ENCODE data around the gene SPTLC3. TPM values are rescaled to one million over a fixed set of nuclear protein-coding genes. Genes with fewer than 3 reads are reported as not detected.

Gene SPTLC3
- total and polyA plus RNA-seq, 2 of the 13 experiments (the other 11 are each of a cell fraction or from before 2014, with no cell fraction given): 20.5 to 95.6 TPM

DNA sequence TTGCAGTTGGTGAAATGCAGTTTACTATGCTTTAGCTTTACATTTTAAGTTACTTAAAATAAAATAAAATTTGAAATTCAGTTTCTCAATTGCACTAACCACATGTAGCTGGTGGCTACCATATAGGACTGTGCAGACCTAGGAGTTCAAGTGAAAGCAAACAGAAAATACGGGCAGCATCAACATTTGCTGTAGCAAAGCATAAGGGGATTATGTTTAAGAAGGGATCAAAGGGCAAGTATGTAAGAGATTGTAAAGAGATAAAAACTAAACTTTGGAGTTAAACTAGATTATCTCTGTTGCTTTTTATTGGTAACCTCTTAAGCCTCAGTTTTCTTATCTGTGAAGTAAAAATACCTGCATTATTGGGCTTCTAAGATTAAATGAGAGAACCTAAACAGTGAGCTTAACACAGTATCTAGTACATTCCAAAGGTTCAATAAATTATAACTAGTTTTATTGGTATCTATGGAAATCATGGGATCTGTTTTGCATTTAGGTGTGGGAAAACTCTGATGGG, 81.2 kb downstream of the SPTLC3 start (continued):
- no peak for TF ChIP-seq JARID2 (CRISPR knock-in tag; IDR thresholded peaks at IDR 0.05; ENCODE audit: insufficient replicate concordance)
- TF ChIP-seq, protein P1, sequence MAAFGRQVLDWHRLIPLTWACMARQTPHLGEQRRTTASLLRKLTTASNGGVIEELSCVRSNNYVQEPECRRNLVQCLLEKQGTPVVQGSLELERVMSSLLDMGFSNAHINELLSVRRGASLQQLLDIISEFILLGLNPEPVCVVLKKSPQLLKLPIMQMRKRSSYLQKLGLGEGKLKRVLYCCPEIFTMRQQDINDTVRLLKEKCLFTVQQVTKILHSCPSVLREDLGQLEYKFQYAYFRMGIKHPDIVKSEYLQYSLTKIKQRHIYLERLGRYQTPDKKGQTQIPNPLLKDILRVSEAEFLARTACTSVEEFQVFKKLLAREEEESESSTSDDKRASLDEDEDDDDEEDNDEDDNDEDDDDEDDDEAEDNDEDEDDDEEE (CRISPR knock-in tag; IDR thresholded peaks at IDR 0.05): no peak
- TF ChIP-seq, protein P2, sequence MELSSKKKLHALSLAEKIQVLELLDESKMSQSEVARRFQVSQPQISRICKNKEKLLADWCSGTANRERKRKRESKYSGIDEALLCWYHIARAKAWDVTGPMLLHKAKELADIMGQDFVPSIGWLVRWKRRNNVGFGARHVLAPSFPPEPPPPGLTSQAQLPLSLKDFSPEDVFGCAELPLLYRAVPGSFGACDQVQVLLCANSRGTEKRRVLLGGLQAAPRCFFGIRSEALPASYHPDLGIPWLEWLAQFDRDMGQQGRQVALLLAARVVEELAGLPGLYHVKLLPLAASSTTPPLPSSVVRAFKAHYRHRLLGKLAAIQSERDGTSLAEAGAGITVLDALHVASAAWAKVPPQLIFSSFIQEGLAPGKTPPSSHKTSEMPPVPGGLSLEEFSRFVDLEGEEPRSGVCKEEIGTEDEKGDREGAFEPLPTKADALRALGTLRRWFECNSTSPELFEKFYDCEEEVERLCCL (CRISPR knock-in tag; IDR thresholded peaks at IDR 0.05; ENCODE audit: borderline replicate concordance): no peak
- TF ChIP-seq, protein P3, sequence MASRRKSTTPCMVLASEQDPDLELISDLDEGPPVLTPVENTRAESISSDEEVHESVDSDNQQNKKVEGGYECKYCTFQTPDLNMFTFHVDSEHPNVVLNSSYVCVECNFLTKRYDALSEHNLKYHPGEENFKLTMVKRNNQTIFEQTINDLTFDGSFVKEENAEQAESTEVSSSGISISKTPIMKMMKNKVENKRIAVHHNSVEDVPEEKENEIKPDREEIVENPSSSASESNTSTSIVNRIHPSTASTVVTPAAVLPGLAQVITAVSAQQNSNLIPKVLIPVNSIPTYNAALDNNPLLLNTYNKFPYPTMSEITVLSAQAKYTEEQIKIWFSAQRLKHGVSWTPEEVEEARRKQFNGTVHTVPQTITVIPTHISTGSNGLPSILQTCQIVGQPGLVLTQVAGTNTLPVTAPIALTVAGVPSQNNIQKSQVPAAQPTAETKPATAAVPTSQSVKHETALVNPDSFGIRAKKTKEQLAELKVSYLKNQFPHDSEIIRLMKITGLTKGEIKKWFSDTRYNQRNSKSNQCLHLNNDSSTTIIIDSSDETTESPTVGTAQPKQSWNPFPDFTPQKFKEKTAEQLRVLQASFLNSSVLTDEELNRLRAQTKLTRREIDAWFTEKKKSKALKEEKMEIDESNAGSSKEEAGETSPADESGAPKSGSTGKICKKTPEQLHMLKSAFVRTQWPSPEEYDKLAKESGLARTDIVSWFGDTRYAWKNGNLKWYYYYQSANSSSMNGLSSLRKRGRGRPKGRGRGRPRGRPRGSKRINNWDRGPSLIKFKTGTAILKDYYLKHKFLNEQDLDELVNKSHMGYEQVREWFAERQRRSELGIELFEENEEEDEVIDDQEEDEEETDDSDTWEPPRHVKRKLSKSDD (CRISPR knock-in tag; IDR thresholded peaks at IDR 0.05; ENCODE audit: low read depth): no peak
- 0 out of 3 replicates have a peak, but pooled peaks have one; percentile 35 for TF ChIP-seq MXI1 (IDR thresholded peaks at IDR 0.05; ENCODE audit: borderline replicate concordance, low read depth, low read length)
- TF ChIP-seq PLRG1 (conservative IDR thresholded peaks at IDR 0.05): no peak
- TF ChIP-seq MIER2 (CRISPR knock-in tag; IDR thresholded peaks at IDR 0.05): 0 out of 2 replicates have a peak, but pooled peaks have one; percentile 42
- TF ChIP-seq ZNF674 (CRISPR knock-in tag; IDR thresholded peaks at IDR 0.05; ENCODE audit: low read depth): no peak
- TF ChIP-seq ZNF724P (CRISPR knock-in tag; IDR thresholded peaks at IDR 0.05; ENCODE audit: borderline replicate concordance): no peak
- no peak for TF ChIP-seq ZNF747 (CRISPR knock-in tag; IDR thresholded peaks at IDR 0.05; ENCODE audit: borderline replicate concordance)
- TF ChIP-seq ZFX (CRISPR knock-in tag; IDR thresholded peaks at IDR 0.05; ENCODE audit: low read depth): no peak
- no peak for TF ChIP-seq ZSCAN31 (CRISPR knock-in tag; IDR thresholded peaks at IDR 0.05; ENCODE audit: low read depth)
- TF ChIP-seq, protein P4, sequence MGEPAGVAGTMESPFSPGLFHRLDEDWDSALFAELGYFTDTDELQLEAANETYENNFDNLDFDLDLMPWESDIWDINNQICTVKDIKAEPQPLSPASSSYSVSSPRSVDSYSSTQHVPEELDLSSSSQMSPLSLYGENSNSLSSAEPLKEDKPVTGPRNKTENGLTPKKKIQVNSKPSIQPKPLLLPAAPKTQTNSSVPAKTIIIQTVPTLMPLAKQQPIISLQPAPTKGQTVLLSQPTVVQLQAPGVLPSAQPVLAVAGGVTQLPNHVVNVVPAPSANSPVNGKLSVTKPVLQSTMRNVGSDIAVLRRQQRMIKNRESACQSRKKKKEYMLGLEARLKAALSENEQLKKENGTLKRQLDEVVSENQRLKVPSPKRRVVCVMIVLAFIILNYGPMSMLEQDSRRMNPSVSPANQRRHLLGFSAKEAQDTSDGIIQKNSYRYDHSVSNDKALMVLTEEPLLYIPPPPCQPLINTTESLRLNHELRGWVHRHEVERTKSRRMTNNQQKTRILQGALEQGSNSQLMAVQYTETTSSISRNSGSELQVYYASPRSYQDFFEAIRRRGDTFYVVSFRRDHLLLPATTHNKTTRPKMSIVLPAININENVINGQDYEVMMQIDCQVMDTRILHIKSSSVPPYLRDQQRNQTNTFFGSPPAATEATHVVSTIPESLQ (CRISPR knock-in tag; conservative IDR thresholded peaks at IDR 0.05): 0 out of 2 replicates have a peak, but pooled peaks have one; percentile 86
- TF ChIP-seq, protein P5, sequence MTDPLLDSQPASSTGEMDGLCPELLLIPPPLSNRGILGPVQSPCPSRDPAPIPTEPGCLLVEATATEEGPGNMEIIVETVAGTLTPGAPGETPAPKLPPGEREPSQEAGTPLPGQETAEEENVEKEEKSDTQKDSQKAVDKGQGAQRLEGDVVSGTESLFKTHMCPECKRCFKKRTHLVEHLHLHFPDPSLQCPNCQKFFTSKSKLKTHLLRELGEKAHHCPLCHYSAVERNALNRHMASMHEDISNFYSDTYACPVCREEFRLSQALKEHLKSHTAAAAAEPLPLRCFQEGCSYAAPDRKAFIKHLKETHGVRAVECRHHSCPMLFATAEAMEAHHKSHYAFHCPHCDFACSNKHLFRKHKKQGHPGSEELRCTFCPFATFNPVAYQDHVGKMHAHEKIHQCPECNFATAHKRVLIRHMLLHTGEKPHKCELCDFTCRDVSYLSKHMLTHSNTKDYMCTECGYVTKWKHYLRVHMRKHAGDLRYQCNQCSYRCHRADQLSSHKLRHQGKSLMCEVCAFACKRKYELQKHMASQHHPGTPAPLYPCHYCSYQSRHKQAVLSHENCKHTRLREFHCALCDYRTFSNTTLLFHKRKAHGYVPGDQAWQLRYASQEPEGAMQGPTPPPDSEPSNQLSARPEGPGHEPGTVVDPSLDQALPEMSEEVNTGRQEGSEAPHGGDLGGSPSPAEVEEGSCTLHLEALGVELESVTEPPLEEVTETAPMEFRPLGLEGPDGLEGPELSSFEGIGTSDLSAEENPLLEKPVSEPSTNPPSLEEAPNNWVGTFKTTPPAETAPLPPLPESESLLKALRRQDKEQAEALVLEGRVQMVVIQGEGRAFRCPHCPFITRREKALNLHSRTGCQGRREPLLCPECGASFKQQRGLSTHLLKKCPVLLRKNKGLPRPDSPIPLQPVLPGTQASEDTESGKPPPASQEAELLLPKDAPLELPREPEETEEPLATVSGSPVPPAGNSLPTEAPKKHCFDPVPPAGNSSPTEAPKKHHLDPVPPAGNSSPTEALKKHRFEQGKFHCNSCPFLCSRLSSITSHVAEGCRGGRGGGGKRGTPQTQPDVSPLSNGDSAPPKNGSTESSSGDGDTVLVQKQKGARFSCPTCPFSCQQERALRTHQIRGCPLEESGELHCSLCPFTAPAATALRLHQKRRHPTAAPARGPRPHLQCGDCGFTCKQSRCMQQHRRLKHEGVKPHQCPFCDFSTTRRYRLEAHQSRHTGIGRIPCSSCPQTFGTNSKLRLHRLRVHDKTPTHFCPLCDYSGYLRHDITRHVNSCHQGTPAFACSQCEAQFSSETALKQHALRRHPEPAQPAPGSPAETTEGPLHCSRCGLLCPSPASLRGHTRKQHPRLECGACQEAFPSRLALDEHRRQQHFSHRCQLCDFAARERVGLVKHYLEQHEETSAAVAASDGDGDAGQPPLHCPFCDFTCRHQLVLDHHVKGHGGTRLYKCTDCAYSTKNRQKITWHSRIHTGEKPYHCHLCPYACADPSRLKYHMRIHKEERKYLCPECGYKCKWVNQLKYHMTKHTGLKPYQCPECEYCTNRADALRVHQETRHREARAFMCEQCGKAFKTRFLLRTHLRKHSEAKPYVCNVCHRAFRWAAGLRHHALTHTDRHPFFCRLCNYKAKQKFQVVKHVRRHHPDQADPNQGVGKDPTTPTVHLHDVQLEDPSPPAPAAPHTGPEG (CRISPR knock-in tag; IDR thresholded peaks at IDR 0.05): no peak
- no peak for TF ChIP-seq DMAP1 (CRISPR knock-in tag; IDR thresholded peaks at IDR 0.05)
- no peak for TF ChIP-seq ATAD3A (CRISPR knock-in tag; IDR thresholded peaks at IDR 0.05)
- no peak for TF ChIP-seq SMAD1 (CRISPR knock-in tag; IDR thresholded peaks at IDR 0.05; ENCODE audit: borderline replicate concordance, low read depth)
